Fibroblast of villous mesenchyme (primary cell): ENCODE measurements around the gene PARD3. TPM values are rescaled to one million over a fixed set of nuclear protein-coding genes. Genes with fewer than 3 reads are reported as not detected.

ENCODE experiments used
- DNase-seq: peaks from one replicate; pipeline ENCODE4 v3.0.0-alpha.2; 2010; ENCODE audit warnings: low read depth
- H3K4me3 ChIP-seq: 2 replicates; pipeline ENCODE4 v1.5.1; 2011; ENCODE audit warnings: low read depth, mild to moderate bottlenecking, low read length
- CTCF ChIP-seq: IDR thresholded peaks from 2 replicates; pipeline ENCODE4 v1.5.1; 2012; ENCODE audit warnings: low read depth, mild to moderate bottlenecking, low read length; ENCODE audit not compliant: insufficient read depth
- total RNA-seq: library from RNA; depleted of rRNA; stranded (reverse); fragments of >200 nt; gene quantifications from 2 replicates; pipeline ENCODE4 v1.2.3, GENCODE V29; 2012

The PARD3 gene
- total RNA-seq, 1 donor = 44.0 TPM

- no peak for TF ChIP-seq CTCF
- DNase-seq = no peak
- no peak overlapping the region for H3K4me3 ChIP-seq
Observed at GRCh38 chr10:34523017-34523767, 291.9 kb downstream of the PARD3 start.

- DNase-seq = peak; percentile 57
- H3K4me3 ChIP-seq = no peak overlapping the region
- TF ChIP-seq CTCF = peak; percentile 61
Observed at GRCh38 chr10:34522546-34522945, 292.6 kb downstream of the PARD3 start.

GRCh38 chr10:34520510-34520909 lies 294.6 kb downstream of the PARD3 start:
- TF ChIP-seq CTCF = no peak
- DNase-seq = no peak
- no peak overlapping the region for H3K4me3 ChIP-seq

- no peak for TF ChIP-seq CTCF
- no peak overlapping the region for H3K4me3 ChIP-seq
- no peak for DNase-seq
Observed at GRCh38 chr10:34520084-34520483, 295.0 kb downstream of the PARD3 start.

- no peak overlapping the region for H3K4me3 ChIP-seq
- TF ChIP-seq CTCF = no peak
- DNase-seq = no peak
Observed at GRCh38 chr10:34514290-34514689, 300.8 kb downstream of the PARD3 start.

GRCh38 chr10:34513636-34514035 lies 301.5 kb downstream of the PARD3 start:
- DNase-seq = no peak
- no peak overlapping the region for H3K4me3 ChIP-seq
- TF ChIP-seq CTCF = no peak

GRCh38 chr10:34507217-34507616 lies 307.9 kb downstream of the PARD3 start:
- no peak for DNase-seq
- no peak overlapping the region for H3K4me3 ChIP-seq
- no peak for TF ChIP-seq CTCF
